DOHH2 (cell line): Measurements from ENCODE around the gene CHN2.

Source experiments
- H3F3A ChIP-seq: fragments of 200-600 bp; sonication (generic), shearing (Covaris generic); 2 replicates; pipeline ENCODE4 v1.6.0; 2016; ENCODE audit warnings: antibody characterized with exemption, mild to moderate bottlenecking; ENCODE audit not compliant: control insufficient read depth, insufficient read depth
- H3K27ac ChIP-seq: fragments of 200-600 bp; sonication (generic); 2 replicates; pipeline ENCODE4 v1.5.1; 2014; ENCODE audit warnings: low read depth, mild to moderate bottlenecking, low read length, moderate library complexity
- H3K27me3 ChIP-seq: fragments of 200-600 bp; sonication (generic); 2 replicates; pipeline ENCODE4 v1.6.1; 2014; ENCODE audit warnings: mild to moderate bottlenecking, low read length, mixed read lengths; ENCODE audit not compliant: control insufficient read depth
- H3K36me3 ChIP-seq: fragments of 200-600 bp; sonication (generic); 2 replicates; pipeline ENCODE4 v1.6.1; 2014; ENCODE audit warnings: mild to moderate bottlenecking, low read length, moderate library complexity, mixed read lengths; ENCODE audit not compliant: control insufficient read depth
- H3K4me1 ChIP-seq: fragments of 200-600 bp; sonication (generic); 2 replicates; pipeline ENCODE4 v1.6.1; 2014; ENCODE audit warnings: mild to moderate bottlenecking, low read length, mixed read lengths; ENCODE audit not compliant: control insufficient read depth
- H3K4me2 ChIP-seq: fragments of 200-600 bp; sonication (generic); 2 replicates; pipeline ENCODE4 v1.6.0; 2014; ENCODE audit warnings: mild to moderate bottlenecking, low read length, moderate library complexity
- H3K4me3 ChIP-seq: fragments of 200-600 bp; sonication (generic); 2 replicates; pipeline ENCODE4 v1.5.1; 2014; ENCODE audit warnings: mild to moderate bottlenecking, low read length, mixed read lengths
- H3K79me2 ChIP-seq: fragments of 200-600 bp; sonication (generic); 2 replicates; pipeline ENCODE4 v1.6.1; 2014; ENCODE audit warnings: mild to moderate bottlenecking, low read length, mixed read lengths; ENCODE audit not compliant: control insufficient read depth
- H3K9me2 ChIP-seq: fragments of 200-600 bp; sonication (generic); replicated peaks from 2 replicates; pipeline ENCODE4 v1.6.1; 2014; ENCODE audit warnings: mild to moderate bottlenecking, low read length, mixed read lengths; ENCODE audit not compliant: control insufficient read depth
- H3K9me3 ChIP-seq: fragments of 200-600 bp; sonication (generic); 2 replicates; pipeline ENCODE4 v1.6.1; 2014; ENCODE audit warnings: antibody characterized with exemption, low read length, mixed read lengths; ENCODE audit not compliant: control insufficient read depth, insufficient read depth
- H4K20me1 ChIP-seq: fragments of 200-600 bp; sonication (generic); 2 replicates; pipeline ENCODE4 v1.6.0; 2014; ENCODE audit warnings: low read depth, mild to moderate bottlenecking, antibody characterized with exemption, low read length, moderate library complexity; ENCODE audit not compliant: control insufficient read depth, insufficient read depth
- EZH2phosphoT487 ChIP-seq: fragments of 200-600 bp; sonication (generic); IDR thresholded peaks from 2 replicates; pipeline ENCODE4 v1.6.1; 2017; ENCODE audit warnings: borderline replicate concordance, mild to moderate bottlenecking, antibody characterized with exemption, low read length, moderate library complexity, mixed read lengths
- TF ChIP-seq, protein P1 (sequence below): fragments of 200-600 bp; sonication (generic); IDR thresholded peaks from one replicate; pipeline ENCODE4 v1.5.1; 2014; ENCODE audit warnings: antibody characterized with exemption, mild to moderate bottlenecking, low read depth, low read length; ENCODE audit not compliant: poor library complexity, severe bottlenecking

CHN2 gene

DNA sequence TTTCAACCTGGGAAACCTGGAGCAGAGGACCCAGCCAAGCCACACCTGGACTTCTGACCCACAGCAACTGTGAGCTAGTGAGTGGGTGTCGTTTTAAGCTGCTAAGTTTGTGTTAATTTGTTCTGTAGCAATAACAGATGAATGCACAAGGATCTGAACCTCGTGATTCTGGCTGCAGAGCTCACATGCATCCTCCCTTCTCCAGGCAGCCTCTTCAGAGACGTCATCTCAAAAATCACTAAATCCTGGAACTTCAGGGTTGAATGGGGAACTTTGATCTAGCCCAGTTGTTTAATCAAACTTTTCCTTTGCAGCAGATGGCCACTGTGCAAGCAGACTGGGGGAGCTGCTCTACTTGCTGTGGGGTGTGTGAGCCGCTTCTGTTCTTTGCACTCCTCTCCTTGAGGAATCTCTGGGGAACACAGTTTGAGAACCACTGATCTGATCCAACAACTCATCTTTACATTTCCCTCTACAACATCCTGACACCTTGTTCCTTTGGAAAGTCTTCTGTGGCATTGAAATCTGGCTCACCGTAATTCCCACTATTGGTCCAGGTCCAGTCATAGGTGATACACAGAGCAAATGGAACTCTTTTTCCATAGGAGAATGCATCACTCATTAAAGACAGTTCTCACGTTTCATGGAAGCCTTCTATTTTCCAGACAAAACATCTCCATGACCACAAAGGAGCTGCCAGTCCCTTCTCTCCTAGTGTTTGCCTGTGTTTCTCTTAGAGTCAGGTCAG, 90.3 kb downstream of the CHN2 start:
- no peaks in the 10 kb centered on the region for H3K9me3 ChIP-seq
- no peaks in the 10 kb centered on the region for H3K4me1 ChIP-seq
- H3F3A ChIP-seq, result no peaks in the 10 kb centered on the region
- H3K36me3 ChIP-seq, result no peaks in the 10 kb centered on the region
- no peaks in the 10 kb centered on the region; the same call in 1 of the 2 replicates for H3K27me3 ChIP-seq
- no peak overlapping the region for H3K4me2 ChIP-seq
- H3K9me2 ChIP-seq, result no peaks in the 10 kb centered on the region
- no peak overlapping the region for H3K4me3 ChIP-seq
- H3K79me2 ChIP-seq, result no peaks in the 10 kb centered on the region
- no peak overlapping the region for H3K27ac ChIP-seq
- no peaks in the 10 kb centered on the region for H4K20me1 ChIP-seq
- no peak for TF ChIP-seq EZH2phosphoT487
- TF ChIP-seq, protein P1, sequence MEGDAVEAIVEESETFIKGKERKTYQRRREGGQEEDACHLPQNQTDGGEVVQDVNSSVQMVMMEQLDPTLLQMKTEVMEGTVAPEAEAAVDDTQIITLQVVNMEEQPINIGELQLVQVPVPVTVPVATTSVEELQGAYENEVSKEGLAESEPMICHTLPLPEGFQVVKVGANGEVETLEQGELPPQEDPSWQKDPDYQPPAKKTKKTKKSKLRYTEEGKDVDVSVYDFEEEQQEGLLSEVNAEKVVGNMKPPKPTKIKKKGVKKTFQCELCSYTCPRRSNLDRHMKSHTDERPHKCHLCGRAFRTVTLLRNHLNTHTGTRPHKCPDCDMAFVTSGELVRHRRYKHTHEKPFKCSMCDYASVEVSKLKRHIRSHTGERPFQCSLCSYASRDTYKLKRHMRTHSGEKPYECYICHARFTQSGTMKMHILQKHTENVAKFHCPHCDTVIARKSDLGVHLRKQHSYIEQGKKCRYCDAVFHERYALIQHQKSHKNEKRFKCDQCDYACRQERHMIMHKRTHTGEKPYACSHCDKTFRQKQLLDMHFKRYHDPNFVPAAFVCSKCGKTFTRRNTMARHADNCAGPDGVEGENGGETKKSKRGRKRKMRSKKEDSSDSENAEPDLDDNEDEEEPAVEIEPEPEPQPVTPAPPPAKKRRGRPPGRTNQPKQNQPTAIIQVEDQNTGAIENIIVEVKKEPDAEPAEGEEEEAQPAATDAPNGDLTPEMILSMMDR, result no peak

DNA sequence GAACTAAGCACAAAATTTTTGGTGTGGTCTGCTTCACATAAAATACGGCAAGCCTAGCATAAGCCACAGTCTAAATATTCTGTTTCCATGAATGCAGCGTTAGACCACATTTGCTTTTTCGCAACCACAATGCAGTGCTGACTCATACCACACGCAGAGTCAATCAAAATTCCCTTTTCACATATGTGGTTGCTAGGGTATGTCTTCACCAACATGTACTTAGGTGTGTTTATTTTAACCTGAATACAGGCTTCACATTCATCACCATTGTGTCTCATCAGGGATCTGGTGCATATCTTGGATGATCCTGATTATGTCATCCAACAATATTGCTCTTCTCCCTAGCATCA, 90.8 kb downstream of the CHN2 start:
- Histone ChIP-seq H3K79me2 (no peaks in the 10 kb centered on the region), H3K4me2 (no peak overlapping the region), H3K4me1 (no peaks in the 10 kb centered on the region), H3F3A (no peaks in the 10 kb centered on the region), H3K4me3 (no peak overlapping the region), H3K27me3 (no peaks in the 10 kb centered on the region; the same call in 1 of the 2 replicates), H4K20me1 (no peaks in the 10 kb centered on the region), H3K9me2 (no peaks in the 10 kb centered on the region), H3K9me3 (no peaks in the 10 kb centered on the region), H3K27ac (no peak overlapping the region), H3K36me3 (no peaks in the 10 kb centered on the region)
- TF ChIP-seq, protein P1, result no peak
- TF ChIP-seq EZH2phosphoT487, result no peak

DNA sequence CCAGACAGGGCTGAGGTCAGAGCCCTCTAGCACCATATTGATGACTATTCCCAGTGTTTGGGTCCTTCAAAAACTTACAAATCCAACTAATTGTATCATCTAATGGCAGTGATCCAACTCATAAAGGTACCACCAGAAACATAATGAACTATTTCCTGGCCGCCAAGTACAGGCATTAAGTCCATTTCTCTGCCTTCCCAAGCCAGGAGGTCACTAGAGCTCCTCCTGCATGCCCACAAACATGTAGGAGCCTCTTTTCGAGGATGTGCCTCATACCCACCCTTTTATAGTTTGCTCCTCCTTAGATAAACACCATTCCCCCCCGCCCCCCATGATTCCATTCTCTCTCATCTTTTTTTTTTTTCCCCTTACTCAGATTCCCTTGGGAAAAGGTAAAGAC, 91.3 kb downstream of the CHN2 start:
- no peaks in the 10 kb centered on the region for H3K79me2 ChIP-seq
- no peak overlapping the region for H3K4me3 ChIP-seq
- H3K9me3 ChIP-seq, result no peaks in the 10 kb centered on the region
- no peaks in the 10 kb centered on the region for H3K36me3 ChIP-seq
- no peaks in the 10 kb centered on the region for H3K9me2 ChIP-seq
- H4K20me1 ChIP-seq, result no peaks in the 10 kb centered on the region
- no peak overlapping the region for H3K27ac ChIP-seq
- H3F3A ChIP-seq, result no peaks in the 10 kb centered on the region
- no peak overlapping the region for H3K4me2 ChIP-seq
- no peaks in the 10 kb centered on the region for H3K4me1 ChIP-seq
- no peaks in the 10 kb centered on the region; the same call in 1 of the 2 replicates for H3K27me3 ChIP-seq
- TF ChIP-seq EZH2phosphoT487, result no peak
- TF ChIP-seq, protein P1, result no peak
